Astrocyte of the spinal cord (primary cell): Measurements from ENCODE around the gene FBXO4.

ENCODE experiments used
- DNase-seq: peaks from one replicate; pipeline ENCODE4 v3.0.0; 2011; ENCODE audit warnings: low read depth, low spot score
- H3K4me3 ChIP-seq: 2 replicates; pipeline ENCODE4 v1.5.1; 2011; ENCODE audit warnings: low read depth, mild to moderate bottlenecking, low read length, moderate library complexity
- CTCF ChIP-seq: IDR thresholded peaks from 2 replicates; pipeline ENCODE4 v1.5.1; 2012; ENCODE audit warnings: low read depth, mild to moderate bottlenecking, low read length, inconsistent platforms
- in situ Hi-C: cut with HindIII; loops from 2 replicates; pipeline ENCODE4 v1.10.0; 2017; ENCODE audit warnings: low sequenced_read_pairs

FBXO4 gene

GRCh38 chr5:41985945-41986695, 61.0 kb downstream of the FBXO4 start:
- DNase-seq: no peak
- TF ChIP-seq CTCF: no peak
- no peak overlapping the region for H3K4me3 ChIP-seq
- in situ Hi-C loops: no loop called here
